ENCODE measurements around the gene THRAP3.

The THRAP3 gene

DNA sequence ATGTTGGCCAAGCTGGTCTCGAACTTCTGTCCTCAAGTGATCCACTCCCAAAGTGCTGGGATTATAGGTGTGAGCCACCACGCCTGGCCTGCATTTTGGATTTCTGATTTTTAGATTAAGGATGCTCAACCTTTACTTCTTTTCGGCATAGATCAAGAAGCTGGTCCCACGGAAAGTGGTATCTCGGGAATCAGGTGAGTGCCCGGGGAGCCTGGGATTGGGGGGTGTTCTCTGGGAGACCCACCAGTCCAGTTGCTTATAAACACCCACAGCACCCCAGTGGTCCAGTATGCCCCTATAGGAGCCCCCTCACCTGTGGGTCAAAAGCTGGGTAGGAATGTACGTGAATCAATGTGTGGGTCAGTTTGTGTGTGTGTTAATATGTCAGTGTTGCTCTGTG is 85.2 kb downstream of the THRAP3 start:
- Histone ChIP-seq H2AFZ (ENCODE audit: low read length, unreplicated experiment) (no peak overlapping the region), H3K4me3 (ENCODE audit: low read depth, low read length) (no peak overlapping the region), H3K27ac (ENCODE audit: low read depth, low read length) (no peak overlapping the region), H3K36me3 (ENCODE audit: insufficient read depth, low read length) (peaks cover 3% of the 10 kb centered on the region; the same call in 1 of the 2 replicates), H3K4me1 (ENCODE audit: control insufficient read depth, insufficient read depth, low read length, unreplicated experiment) (peaks cover 12% of the 10 kb centered on the region), H3K79me2 (ENCODE audit: control insufficient read depth, insufficient read depth, low read length, unreplicated experiment) (peaks cover 9% of the 10 kb centered on the region), H3K27me3 (ENCODE audit: insufficient read depth, low read length) (no peaks in the 10 kb centered on the region)

GRCh38 chr1:36320291-36320761 is 96.1 kb downstream of the THRAP3 start:
- H3K36me3 ChIP-seq (ENCODE audit: insufficient read depth, low read length): no peaks in the 10 kb centered on the region
- no peak overlapping the region for H3K4me3 ChIP-seq (ENCODE audit: low read depth, low read length)
- peaks cover 26% of the 10 kb centered on the region for H3K4me1 ChIP-seq (ENCODE audit: control insufficient read depth, insufficient read depth, low read length, unreplicated experiment)
- H3K27ac ChIP-seq (ENCODE audit: low read depth, low read length): no peak overlapping the region
- H2AFZ ChIP-seq (ENCODE audit: low read length, unreplicated experiment): no peak overlapping the region
- peaks cover 4% of the 10 kb centered on the region for H3K79me2 ChIP-seq (ENCODE audit: control insufficient read depth, insufficient read depth, low read length, unreplicated experiment)
- H3K27me3 ChIP-seq (ENCODE audit: insufficient read depth, low read length): no peaks in the 10 kb centered on the region

DNA sequence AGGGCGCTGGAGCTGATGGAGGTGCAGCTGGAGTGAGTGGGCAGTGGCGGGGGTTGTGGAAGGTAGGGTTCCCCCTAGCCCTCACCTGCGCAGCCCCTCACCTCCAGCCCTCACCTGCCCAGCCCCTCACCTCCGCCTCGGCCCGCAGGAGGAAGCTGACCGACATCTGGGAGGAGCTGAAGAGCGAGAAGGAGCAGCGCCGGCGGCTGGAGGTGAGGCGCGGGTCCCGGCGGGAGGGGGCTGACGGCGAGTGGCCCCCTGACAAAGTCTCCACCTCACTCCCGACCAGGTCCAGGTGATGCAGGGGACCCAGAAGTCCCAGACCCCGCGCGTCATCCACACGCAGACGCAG is 96.5 kb downstream of the THRAP3 start:
- Histone ChIP-seq H3K27ac (ENCODE audit: low read depth, low read length) (peak overlapping the region; percentile 88), H3K4me1 (ENCODE audit: control insufficient read depth, insufficient read depth, low read length, unreplicated experiment) (peaks cover 26% of the 10 kb centered on the region), H3K27me3 (ENCODE audit: insufficient read depth, low read length) (no peaks in the 10 kb centered on the region), H3K36me3 (ENCODE audit: insufficient read depth, low read length) (no peaks in the 10 kb centered on the region), H3K79me2 (ENCODE audit: control insufficient read depth, insufficient read depth, low read length, unreplicated experiment) (peaks cover 4% of the 10 kb centered on the region), H2AFZ (ENCODE audit: low read length, unreplicated experiment) (no peak overlapping the region), H3K4me3 (ENCODE audit: low read depth, low read length) (peak overlapping the region; percentile 95)

DNA sequence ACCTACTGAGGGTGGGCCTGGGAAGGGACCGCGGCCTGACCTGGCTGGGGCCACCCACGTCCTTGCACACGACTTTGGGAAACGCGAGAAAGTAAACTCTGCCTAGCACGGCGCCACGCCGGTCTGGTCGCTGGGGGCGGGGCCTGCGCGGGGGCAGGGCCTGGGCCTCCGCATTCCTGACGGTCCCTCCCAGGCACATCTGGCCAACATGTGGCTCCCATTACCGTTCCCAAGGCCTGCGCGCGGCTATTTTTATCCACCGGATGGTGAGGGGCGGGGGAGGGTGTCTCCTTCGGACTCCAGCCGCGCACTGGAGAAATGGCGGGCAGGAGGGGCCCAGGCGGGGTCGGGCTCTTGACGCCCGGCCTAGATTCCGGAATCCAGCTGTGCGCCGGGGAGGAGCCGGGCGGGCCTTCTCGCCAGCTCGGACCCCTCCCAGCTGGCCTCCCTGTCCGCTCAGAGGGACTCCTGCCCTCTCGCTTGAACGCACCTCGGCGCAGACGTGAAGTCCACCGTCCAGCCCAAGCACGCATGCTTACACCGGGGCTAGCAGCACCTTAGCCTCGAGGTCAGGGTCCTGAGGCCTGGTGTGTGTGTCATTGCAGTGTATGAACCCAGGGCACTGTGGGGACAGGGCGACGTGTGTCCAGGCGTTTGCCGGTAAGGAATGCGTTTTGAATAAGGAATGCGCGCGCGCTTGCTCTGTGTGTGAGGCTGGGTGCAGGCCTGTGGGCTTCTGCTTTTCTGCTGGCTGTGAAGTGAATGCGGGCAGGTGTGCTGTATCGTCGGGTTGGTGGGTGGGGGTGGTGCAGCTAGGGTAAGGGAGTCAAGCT is 97.1 kb downstream of the THRAP3 start:
- H3K27me3 ChIP-seq (ENCODE audit: insufficient read depth, low read length): no peaks in the 10 kb centered on the region
- peak overlapping the region; percentile 95 for H3K4me3 ChIP-seq (ENCODE audit: low read depth, low read length)
- H3K4me1 ChIP-seq (ENCODE audit: control insufficient read depth, insufficient read depth, low read length, unreplicated experiment): peaks cover 26% of the 10 kb centered on the region
- H2AFZ ChIP-seq (ENCODE audit: low read length, unreplicated experiment): no peak overlapping the region
- H3K79me2 ChIP-seq (ENCODE audit: control insufficient read depth, insufficient read depth, low read length, unreplicated experiment): peaks cover 4% of the 10 kb centered on the region
- H3K27ac ChIP-seq (ENCODE audit: low read depth, low read length): peak overlapping the region; percentile 88
- no peaks in the 10 kb centered on the region for H3K36me3 ChIP-seq (ENCODE audit: insufficient read depth, low read length)

DNA sequence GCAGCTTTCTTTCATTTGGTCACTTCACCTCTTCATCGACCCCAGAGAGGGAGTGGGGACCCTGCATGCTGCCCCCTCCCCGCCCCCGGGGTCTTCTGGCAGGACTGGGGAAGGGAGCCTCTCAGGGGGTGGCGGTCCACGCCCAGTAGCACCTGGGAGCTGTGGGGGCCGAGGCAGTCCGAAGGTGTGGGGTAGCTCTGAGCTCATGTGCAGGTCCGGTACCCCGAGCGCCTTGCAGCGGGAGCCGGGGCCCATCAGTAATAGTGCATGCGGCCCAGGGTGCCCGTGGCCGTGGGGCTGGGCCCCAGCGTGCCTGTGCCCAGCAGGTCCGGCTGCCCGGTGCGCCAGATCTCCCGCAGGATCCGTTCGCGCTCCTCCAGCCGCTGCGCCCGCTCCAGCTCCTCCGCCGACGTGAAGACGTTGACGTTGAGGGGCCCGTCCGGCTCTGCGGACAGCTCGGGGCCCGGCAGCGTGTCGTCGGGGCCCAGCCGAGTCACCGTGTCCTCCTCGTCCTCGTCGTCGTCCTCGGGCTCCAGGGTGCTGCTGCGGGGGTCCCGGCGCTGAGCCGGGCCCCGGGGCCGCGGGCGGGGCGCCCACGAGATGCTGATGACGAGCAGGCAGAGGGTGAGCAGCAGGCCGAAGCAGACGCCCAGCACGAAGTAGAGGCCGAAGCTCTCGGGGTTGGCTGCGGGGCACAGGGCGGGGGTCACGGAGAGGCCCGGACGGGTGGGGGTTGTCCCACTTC is 98.0 kb downstream of the THRAP3 start:
- H3K27me3 ChIP-seq (ENCODE audit: insufficient read depth, low read length): no peaks in the 10 kb centered on the region
- no peak overlapping the region for H2AFZ ChIP-seq (ENCODE audit: low read length, unreplicated experiment)
- H3K36me3 ChIP-seq (ENCODE audit: insufficient read depth, low read length): no peaks in the 10 kb centered on the region
- H3K4me1 ChIP-seq (ENCODE audit: control insufficient read depth, insufficient read depth, low read length, unreplicated experiment): peaks cover 26% of the 10 kb centered on the region
- peak overlapping the region; percentile 88 for H3K27ac ChIP-seq (ENCODE audit: low read depth, low read length)
- H3K4me3 ChIP-seq (ENCODE audit: low read depth, low read length): peak overlapping the region; percentile 95
- peaks cover 4% of the 10 kb centered on the region for H3K79me2 ChIP-seq (ENCODE audit: control insufficient read depth, insufficient read depth, low read length, unreplicated experiment)

- Histone ChIP-seq H3K27ac (ENCODE audit: low read depth, low read length) (peak overlapping the region; percentile 88), H2AFZ (ENCODE audit: low read length, unreplicated experiment) (peak overlapping the region; percentile 26)
These were observed 98.8 kb downstream of the THRAP3 start for GRCh38 chr1:36322786-36323635.

DNA sequence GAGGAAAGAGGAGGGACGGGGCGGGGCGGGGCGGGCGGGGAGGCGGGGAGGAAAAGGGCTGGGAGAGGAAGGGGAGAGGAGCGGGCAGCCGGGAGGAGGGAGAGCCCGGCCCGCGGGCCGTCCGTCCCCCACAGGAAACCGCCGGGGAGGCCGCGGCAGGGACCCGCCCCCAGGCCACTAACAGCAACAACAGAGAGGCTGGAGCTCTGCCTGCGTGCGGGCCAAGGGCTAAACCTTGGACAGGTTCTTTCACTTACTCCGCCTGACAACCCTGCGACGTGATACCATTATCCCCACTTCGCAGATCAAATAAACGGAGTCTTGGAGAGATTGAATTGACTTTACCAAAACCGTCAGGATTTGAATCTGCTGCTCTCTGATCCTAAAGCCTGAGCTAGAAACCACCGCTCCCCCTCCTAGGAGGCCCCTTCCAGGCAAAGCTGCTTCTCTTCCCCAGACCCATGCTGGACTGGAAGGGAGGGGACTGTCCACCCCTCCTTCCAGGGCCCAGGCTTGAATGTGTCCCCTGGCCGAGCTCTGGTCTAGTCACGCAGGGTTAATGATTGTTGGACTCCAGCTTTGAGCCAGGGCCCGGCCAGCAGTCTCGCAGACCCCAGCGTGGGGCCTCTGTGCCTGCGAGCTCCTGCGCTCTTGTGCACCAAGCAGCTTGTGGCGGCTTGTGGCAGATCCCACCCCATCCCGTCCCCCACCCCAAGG is 99.6 kb downstream of the THRAP3 start, which contains the start of gene EVA1B:
TSS of gene EVA1B (minus strand) at position 10 of the 717 bp plus-strand sequence. CDS start 608 bp downstream, outside the sequence.
- Histone ChIP-seq H3K36me3 (ENCODE audit: insufficient read depth, low read length) (no peaks in the 10 kb centered on the region), H3K4me3 (ENCODE audit: low read depth, low read length) (peak within 1 kb of the TSS; percentile 95), H3K79me2 (ENCODE audit: control insufficient read depth, insufficient read depth, low read length, unreplicated experiment) (peaks cover 4% of the 10 kb centered on the region), H3K27me3 (ENCODE audit: insufficient read depth, low read length) (no peaks in the 10 kb centered on the region), H2AFZ (ENCODE audit: low read length, unreplicated experiment) (peak within 1 kb of the TSS; percentile 26), H3K27ac (ENCODE audit: low read depth, low read length) (peak within 1 kb of the TSS; percentile 88), H3K4me1 (ENCODE audit: control insufficient read depth, insufficient read depth, low read length, unreplicated experiment) (peaks cover 30% of the 10 kb centered on the region)

More at GRCh38 chr1:36322786-36323635, 98.8 kb downstream of the THRAP3 start:
- H3K79me2 ChIP-seq (ENCODE audit: control insufficient read depth, insufficient read depth, low read length, unreplicated experiment): peaks cover 4% of the 10 kb centered on the region
- no peaks in the 10 kb centered on the region for H3K27me3 ChIP-seq (ENCODE audit: insufficient read depth, low read length)
- peaks cover 26% of the 10 kb centered on the region for H3K4me1 ChIP-seq (ENCODE audit: control insufficient read depth, insufficient read depth, low read length, unreplicated experiment)
- no peaks in the 10 kb centered on the region for H3K36me3 ChIP-seq (ENCODE audit: insufficient read depth, low read length)
- H3K4me3 ChIP-seq (ENCODE audit: low read depth, low read length): peak overlapping the region; percentile 95

DNA sequence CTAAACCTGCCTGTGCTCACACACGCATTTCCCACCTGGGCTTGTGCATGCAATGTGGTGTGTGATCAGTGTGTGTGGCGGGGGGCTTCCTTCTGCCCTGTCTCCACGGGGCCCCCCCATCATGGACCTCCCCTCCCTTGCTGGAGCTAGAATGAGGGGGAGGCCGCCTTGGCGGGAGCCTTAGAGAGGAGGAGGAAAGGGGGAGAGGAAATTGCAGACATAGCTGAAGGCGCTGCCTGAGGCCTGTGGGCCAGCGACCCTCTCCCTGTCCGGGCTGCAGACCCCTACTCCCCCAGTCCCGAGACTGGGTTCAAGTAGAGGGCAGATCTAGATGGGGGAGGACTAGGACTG is 100.1 kb downstream of the THRAP3 start:
- Histone ChIP-seq H3K36me3 (ENCODE audit: insufficient read depth, low read length) (no peaks in the 10 kb centered on the region), H3K27me3 (ENCODE audit: insufficient read depth, low read length) (no peaks in the 10 kb centered on the region), H3K27ac (ENCODE audit: low read depth, low read length) (no peak overlapping the region), H3K4me1 (ENCODE audit: control insufficient read depth, insufficient read depth, low read length, unreplicated experiment) (peaks cover 31% of the 10 kb centered on the region), H3K4me3 (ENCODE audit: low read depth, low read length) (peak overlapping the region; percentile 68), H2AFZ (ENCODE audit: low read length, unreplicated experiment) (no peak overlapping the region), H3K79me2 (ENCODE audit: control insufficient read depth, insufficient read depth, low read length, unreplicated experiment) (peaks cover 4% of the 10 kb centered on the region)

DNA sequence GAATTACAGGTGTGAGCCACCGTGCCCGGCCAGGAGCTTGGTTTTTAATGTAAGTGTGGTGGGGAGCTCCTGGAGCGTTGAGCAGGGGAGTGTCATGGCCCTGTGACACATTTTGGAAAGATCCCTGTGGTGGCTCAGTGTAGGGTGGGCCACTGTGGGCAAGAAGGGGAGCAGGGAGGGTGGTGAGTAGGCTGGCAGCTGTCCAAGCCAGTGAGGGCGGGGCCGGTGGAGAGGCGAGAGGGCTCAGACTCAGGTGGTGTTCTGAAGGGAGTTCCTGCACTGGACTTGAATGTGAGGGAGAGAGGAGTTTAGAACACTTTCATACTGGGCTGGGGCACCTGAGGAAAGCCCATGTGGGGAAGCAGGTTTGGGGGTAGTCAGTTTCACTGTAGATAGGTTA is 102.3 kb downstream of the THRAP3 start:
- H2AFZ ChIP-seq (ENCODE audit: low read length, unreplicated experiment): no peak overlapping the region
- no peaks in the 10 kb centered on the region for H3K36me3 ChIP-seq (ENCODE audit: insufficient read depth, low read length)
- no peak overlapping the region for H3K27ac ChIP-seq (ENCODE audit: low read depth, low read length)
- no peaks in the 10 kb centered on the region for H3K27me3 ChIP-seq (ENCODE audit: insufficient read depth, low read length)
- peaks cover 4% of the 10 kb centered on the region for H3K79me2 ChIP-seq (ENCODE audit: control insufficient read depth, insufficient read depth, low read length, unreplicated experiment)
- no peak overlapping the region for H3K4me3 ChIP-seq (ENCODE audit: low read depth, low read length)
- peaks cover 20% of the 10 kb centered on the region for H3K4me1 ChIP-seq (ENCODE audit: control insufficient read depth, insufficient read depth, low read length, unreplicated experiment)
